A204.1 (cell line): Measurements from ENCODE around the gene PLOD3.
"Not testable (repeated sequence)": the region's sequence is repeated elsewhere in the genome, so short reads cannot be mapped to it uniquely, and the experiment has no call there.

Experiments used
- FAIRE-seq: peaks from 2 replicates; lab custom pipeline; 2012; peaks lifted over from hg19 to GRCh38; lab: Jason Lieb, UNC

Gene PLOD3

GRCh38 chr7:101210143-101210542 is 7.2 kb downstream of the PLOD3 start:
- no peak for FAIRE-seq

GRCh38 chr7:101208794-101209193 is 8.6 kb downstream of the PLOD3 start:
- FAIRE-seq = no peak

- no peak for FAIRE-seq
Measured at GRCh38 chr7:101207459-101207858, 9.9 kb downstream of the PLOD3 start.

GRCh38 chr7:101206665-101207042 is 10.7 kb downstream of the PLOD3 start:
- FAIRE-seq = no peak

GRCh38 chr7:101205901-101206664 is 11.3 kb downstream of the PLOD3 start:
- FAIRE-seq = no peak

GRCh38 chr7:101203740-101204738 is 13.3 kb downstream of the PLOD3 start:
- not testable (repeated sequence) for FAIRE-seq

- no peak for FAIRE-seq
Measured at GRCh38 chr7:101202603-101202918, 14.8 kb downstream of the PLOD3 start.

- no peak for FAIRE-seq
Measured at GRCh38 chr7:101201695-101202602, 15.4 kb downstream of the PLOD3 start.

GRCh38 chr7:101200862-101201599 is 16.4 kb downstream of the PLOD3 start, which contains the start of gene MOGAT3:
MOGAT3 (minus strand) TSS chr7:101201036; CDS start chr7:101200854, 182 bp downstream.
- no peak for FAIRE-seq

- no peak for FAIRE-seq
Measured at GRCh38 chr7:101200504-101200861, 16.9 kb downstream of the PLOD3 start.

GRCh38 chr7:101199522-101199921 is 17.9 kb downstream of the PLOD3 start:
- FAIRE-seq = not testable (repeated sequence)

- FAIRE-seq = no peak
Measured at GRCh38 chr7:101198476-101198875, 18.9 kb downstream of the PLOD3 start.

- no peak for FAIRE-seq
Measured at GRCh38 chr7:101197991-101198390, 19.4 kb downstream of the PLOD3 start.

- FAIRE-seq = no peak
Measured at GRCh38 chr7:101195884-101196283, 21.5 kb downstream of the PLOD3 start.

GRCh38 chr7:101189109-101189508 is 28.3 kb downstream of the PLOD3 start:
- FAIRE-seq = no peak

- no peak for FAIRE-seq
Measured at GRCh38 chr7:101186844-101187428, 30.4 kb downstream of the PLOD3 start.

GRCh38 chr7:101186194-101186593 is 31.2 kb downstream of the PLOD3 start:
- FAIRE-seq = no peak

- no peak for FAIRE-seq
Measured at GRCh38 chr7:101185258-101185839, 32.0 kb downstream of the PLOD3 start.

- no peak for FAIRE-seq
Measured at GRCh38 chr7:101180130-101180755, 37.1 kb downstream of the PLOD3 start, which contains the start of gene NAT16. NAT16 (minus strand) TSS chr7:101180293; CDS start chr7:101174807, 5,486 bp downstream.

GRCh38 chr7:101179713-101180112 is 37.7 kb downstream of the PLOD3 start:
- FAIRE-seq = no peak
